BLaER1 treated with 17β-estradiol and CSF1 and Interleukin-3, amounts not matched to agents 10 nM and 100 nM (cell line): Measurements from ENCODE around the gene CASP8.
A peak's percentile ranks its signal among the peaks of the same experiment; 100 is the strongest.
"Not testable (repeated sequence)": the region's sequence is repeated elsewhere in the genome, so short reads cannot be mapped to it uniquely, and the experiment has no call there.

ENCODE experiments used
- H3K27ac ChIP-seq, 11 experiments: shearing (Covaris generic); formaldehyde crosslinking; 2 replicates each; pipeline ENCODE4 v1.8.1; 2022
- H3K27me3 ChIP-seq, 11 experiments: shearing (Covaris generic); formaldehyde crosslinking; 2 replicates each; pipeline ENCODE4 v1.8.1; 2022
- H3K36me3 ChIP-seq, 11 experiments: shearing (Covaris generic); formaldehyde crosslinking; 2 replicates each; pipeline ENCODE4 v1.8.1; 2022
- H3K4me1 ChIP-seq, 10 experiments: shearing (Covaris generic); formaldehyde crosslinking; 2 replicates each; pipeline ENCODE4 v1.8.1; 2022
- H3K4me2 ChIP-seq, 11 experiments: shearing (Covaris generic); formaldehyde crosslinking; 2 replicates each; pipeline ENCODE4 v1.8.1; 2022
- H3K4me3 ChIP-seq, 10 experiments: shearing (Covaris generic); formaldehyde crosslinking; 2 replicates each; pipeline ENCODE4 v1.8.1; 2022
- H3K9ac ChIP-seq, 11 experiments: shearing (Covaris generic); formaldehyde crosslinking; 2 replicates each; pipeline ENCODE4 v1.8.1; 2022
- H3K9me3 ChIP-seq, 11 experiments: shearing (Covaris generic); formaldehyde crosslinking; replicated peaks in 1 of 11; 2 replicates each; pipeline ENCODE4 v1.8.1; 2022
- H4K20me1 ChIP-seq, 11 experiments: shearing (Covaris generic); formaldehyde crosslinking; 2 replicates each; pipeline ENCODE4 v1.8.1; 2022
- Cebpa-rat ChIP-seq, 11 experiments: shearing (Covaris generic); IDR thresholded peaks; 2 replicates each; pipeline ENCODE4 v1.8.1; 2022

The CASP8 gene

DNA sequence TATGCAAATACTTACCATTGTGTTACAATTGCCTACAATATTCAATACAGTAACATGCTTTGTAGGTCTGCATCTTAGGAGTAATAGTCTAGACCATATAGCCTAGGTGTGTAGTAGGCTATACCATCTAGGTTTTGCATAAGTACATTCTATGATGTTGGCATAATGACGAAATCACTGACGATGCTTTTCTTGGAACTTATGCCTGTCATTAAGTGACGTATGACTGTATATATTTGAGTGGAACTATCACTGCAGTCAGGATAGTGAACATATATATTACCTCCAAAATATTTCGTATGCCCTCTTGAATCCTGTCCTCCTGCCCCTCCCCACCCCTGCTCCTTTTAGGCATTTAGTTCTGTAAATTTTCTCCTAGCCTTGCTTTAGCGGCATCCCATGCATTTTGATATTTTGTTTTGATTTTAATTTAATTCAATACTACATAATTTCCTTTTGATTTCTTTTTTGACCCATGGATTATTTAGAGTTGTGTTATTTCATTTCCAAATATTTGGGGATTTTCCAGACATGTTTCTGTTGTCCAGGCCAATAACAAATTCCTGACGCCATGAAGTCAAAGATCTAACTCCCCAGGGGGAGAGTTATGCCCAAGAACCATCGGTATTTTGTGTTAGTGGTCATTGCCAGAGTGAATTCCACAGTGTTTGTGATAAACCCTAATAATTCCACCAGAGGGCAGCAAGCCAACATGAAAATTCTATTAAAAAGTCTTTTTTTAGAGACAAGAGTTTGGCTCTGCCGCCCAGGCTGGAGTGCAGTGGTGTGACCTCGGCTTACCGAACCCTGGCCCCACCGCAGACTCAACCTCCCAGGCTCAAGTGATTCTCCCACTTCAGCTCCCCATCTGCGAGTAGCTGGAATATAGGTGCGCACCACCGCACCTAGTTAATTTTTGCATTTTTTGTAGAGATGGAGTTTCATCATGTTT lies 24.2 kb upstream of the CASP8 start:
- H3K27ac ChIP-seq: peak overlapping the region in 9 of 11 experiments; percentile 10 to 66 (median 48); a peak in 15 of 22 replicates
- no peaks in the 10 kb centered on the region for H3K27me3 ChIP-seq
- H3K4me2 ChIP-seq: peak overlapping the region; percentile 80 to 96 (median 91)
- H3K4me1 ChIP-seq: peaks cover 40 to 79% (median 53%) of the 10 kb centered on the region in 10 experiments
- peaks cover 0 to 37% (median 24%) of the 10 kb centered on the region in 11 experiments; a peak in 18 of 22 replicates for H3K36me3 ChIP-seq
- TF ChIP-seq Cebpa-rat (IDR thresholded peaks at IDR 0.05): no peak
- peak overlapping the region; percentile 8 to 85 (median 48); a peak in 18 of 22 replicates for H3K9ac ChIP-seq
- H4K20me1 ChIP-seq: no peaks in the 10 kb centered on the region
- peak overlapping the region; percentile 25 to 77 (median 62); a peak in 15 of 20 replicates for H3K4me3 ChIP-seq
- peaks cover 0 to 24% (median 20%) of the 10 kb centered on the region in 11 experiments; a peak in 18 of 22 replicates for H3K9me3 ChIP-seq

DNA sequence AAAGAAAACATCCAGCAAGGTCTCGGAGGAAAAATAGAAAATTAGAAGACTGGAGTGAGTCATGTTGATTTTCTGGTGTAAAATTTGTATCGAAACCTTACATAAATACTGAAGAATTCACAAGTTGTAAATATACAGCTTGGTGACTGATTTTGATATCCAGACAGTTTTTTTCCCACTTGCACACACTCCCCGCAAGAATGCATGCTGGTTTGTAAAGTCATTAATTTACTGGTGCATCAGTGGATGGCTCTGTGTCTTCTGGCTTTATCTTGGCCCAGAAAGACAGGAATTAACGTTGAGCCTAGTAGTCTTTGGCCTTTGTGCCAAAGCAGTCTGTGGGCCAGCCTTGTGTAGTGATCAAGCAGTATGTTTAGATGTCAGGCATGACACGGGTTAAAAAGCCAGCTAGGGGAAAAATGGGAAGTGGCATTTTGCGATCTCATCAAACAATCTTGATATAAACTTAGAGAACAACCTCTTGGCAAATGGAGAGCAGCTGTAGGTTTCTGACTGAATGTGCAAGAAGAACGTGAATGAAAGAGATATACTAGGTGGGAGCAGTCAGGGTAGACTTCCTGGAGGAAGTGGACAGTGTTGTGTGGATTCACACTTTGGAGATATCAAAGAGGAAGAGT lies 22.7 kb upstream of the CASP8 start:
- Histone ChIP-seq H3K4me2 (peak overlapping the region; percentile 77 to 96 (median 91)), H3K4me1 (peaks cover 36 to 81% (median 49%) of the 10 kb centered on the region in 10 experiments), H4K20me1 (no peaks in the 10 kb centered on the region), H3K27ac (peak overlapping the region in 10 of 11 experiments; percentile 1 to 69 (median 58); a peak in 16 of 22 replicates), H3K9me3 (peaks cover 0 to 36% (median 32%) of the 10 kb centered on the region in 11 experiments; a peak in 19 of 22 replicates), H3K27me3 (no peaks in the 10 kb centered on the region), H3K36me3 (peaks cover 0 to 49% (median 32%) of the 10 kb centered on the region in 11 experiments; a peak in 18 of 22 replicates), H3K4me3 (peak overlapping the region in 2 of 10 experiments; percentile 11 to 28; a peak in 2 of 20 replicates), H3K9ac (peak overlapping the region in 6 of 11 experiments; percentile 15 to 60 (median 34); a peak in 3 of 22 replicates)
- TF ChIP-seq Cebpa-rat (IDR thresholded peaks at IDR 0.05): no peak

DNA sequence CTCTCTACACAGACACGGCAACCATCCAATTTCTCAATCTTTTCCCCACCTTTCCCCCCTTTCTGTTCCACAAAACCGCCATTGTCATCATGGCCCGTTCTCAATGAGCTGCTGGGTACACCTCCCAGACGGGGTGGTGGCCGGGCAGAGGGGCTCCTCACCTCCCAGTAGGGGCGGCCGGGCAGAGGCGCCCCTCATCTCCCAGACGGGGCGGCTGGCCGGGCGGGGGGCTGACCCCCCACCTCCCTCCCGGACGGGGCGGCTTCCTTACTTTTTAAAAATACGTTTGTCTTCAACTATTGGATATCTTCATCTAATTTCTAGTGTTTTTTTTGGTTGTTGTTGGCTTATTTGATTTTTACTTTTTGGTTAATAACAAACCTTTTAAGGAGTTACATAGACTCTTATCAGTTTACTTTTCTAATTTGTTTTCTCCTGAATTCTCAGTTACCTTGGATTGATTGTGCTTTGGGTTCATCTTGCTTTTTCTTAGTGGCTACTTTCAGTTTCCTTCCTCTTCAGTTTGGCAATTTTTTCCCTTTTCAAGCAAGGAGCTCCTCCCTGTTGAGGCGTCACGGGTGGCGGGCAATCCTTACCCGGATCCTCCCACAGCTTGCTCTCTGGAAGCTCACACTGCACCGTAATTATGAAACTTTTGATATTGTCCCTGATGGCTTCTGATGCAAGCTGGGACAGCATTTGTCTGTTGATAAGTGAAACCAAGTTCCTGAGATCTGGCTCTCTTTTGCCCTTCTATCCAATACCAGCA lies 21.0 kb upstream of the CASP8 start:
- Histone ChIP-seq H3K27ac (peak overlapping the region in 6 of 11 experiments; percentile 1 to 41 (median 21); a peak in 6 of 22 replicates), H3K4me1 (peaks cover 39 to 83% (median 62%) of the 10 kb centered on the region in 10 experiments), H3K36me3 (peaks cover 0 to 49% (median 32%) of the 10 kb centered on the region in 11 experiments; a peak in 18 of 22 replicates), H3K4me3 (0 out of 20 replicates have a peak overlapping the region, but pooled peaks of 1 of the 10 experiments have one; percentile 2), H3K4me2 (peak overlapping the region in 6 of 11 experiments; percentile 15 to 66 (median 32); a peak in 11 of 22 replicates), H3K9me3 (peaks cover 0 to 36% (median 32%) of the 10 kb centered on the region in 11 experiments; a peak in 19 of 22 replicates)
- H3K27me3 ChIP-seq, H4K20me1 ChIP-seq, H3K9ac ChIP-seq: not testable (repeated sequence)

DNA sequence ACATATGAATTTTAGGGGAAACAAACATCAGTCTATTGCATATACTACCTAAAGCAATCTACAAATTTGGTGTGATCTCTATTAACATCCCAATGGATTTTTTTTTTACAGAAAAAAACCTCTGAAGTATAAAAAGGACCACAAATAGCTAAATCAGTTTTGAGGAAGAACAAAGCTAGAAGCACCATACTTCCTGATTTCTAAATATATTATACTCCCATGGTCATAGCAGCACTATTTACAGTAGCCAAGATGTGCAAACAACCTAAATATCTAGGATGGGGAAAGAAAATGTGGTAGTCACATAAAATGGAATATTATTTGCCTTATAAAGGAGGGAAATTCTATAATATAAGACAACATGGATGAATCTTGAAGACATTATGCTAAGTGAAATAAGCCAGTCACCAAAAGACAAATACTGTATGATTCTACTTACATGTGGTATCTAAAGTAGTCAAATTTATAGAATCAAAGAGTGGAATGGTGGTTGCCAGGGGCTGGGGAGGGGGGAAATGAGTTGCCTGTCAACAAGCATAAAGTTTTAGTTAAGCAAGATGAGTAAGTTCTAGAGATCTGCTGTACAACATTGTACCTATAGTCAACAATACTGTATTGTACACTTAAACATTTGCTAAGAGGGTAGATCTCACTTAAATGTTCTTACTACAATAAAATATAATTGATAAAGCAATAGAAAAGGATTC lies 17.6 kb upstream of the CASP8 start:
- Histone ChIP-seq H3K4me3 (no peak overlapping the region), H3K27ac (peak overlapping the region in 2 of 11 experiments; percentile 11 to 14; a peak in 3 of 22 replicates), H3K9me3 (peaks cover 0 to 36% (median 32%) of the 10 kb centered on the region in 11 experiments; a peak in 19 of 22 replicates), H3K4me2 (peak overlapping the region in 10 of 11 experiments; percentile 23 to 67 (median 42); a peak in 20 of 22 replicates), H4K20me1 (no peaks in the 10 kb centered on the region), H3K36me3 (peaks cover 0 to 53% (median 32%) of the 10 kb centered on the region in 11 experiments; a peak in 18 of 22 replicates), H3K27me3 (no peaks in the 10 kb centered on the region), H3K9ac (no peak overlapping the region), H3K4me1 (peaks cover 38 to 73% (median 60%) of the 10 kb centered on the region in 10 experiments)
- no peak for TF ChIP-seq Cebpa-rat (IDR thresholded peaks at IDR 0.05)

DNA sequence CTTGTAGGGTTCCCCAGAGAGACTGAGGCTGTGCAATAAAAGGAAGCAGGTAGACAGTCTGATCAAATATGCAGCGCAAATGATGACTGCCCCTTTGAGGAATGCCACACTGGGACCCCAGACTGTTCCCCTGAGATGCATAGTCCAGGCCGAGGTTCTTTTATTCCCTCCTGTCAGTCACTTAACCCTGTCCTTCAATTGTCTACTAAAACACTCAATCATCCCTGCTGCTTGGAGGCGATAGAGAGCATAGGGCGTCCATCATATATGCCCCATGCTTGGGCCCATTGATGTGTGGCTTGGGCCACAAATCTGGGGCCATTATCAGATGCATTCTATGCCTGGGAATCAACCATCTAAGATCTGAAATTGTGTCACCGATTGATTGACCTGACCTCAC lies 15.5 kb upstream of the CASP8 start:
- peak overlapping the region in 6 of 11 experiments; percentile 25 to 55 (median 38); a peak in 10 of 22 replicates for H3K27ac ChIP-seq
- H3K4me1 ChIP-seq: peaks cover 33 to 57% (median 47%) of the 10 kb centered on the region in 10 experiments
- H3K27me3 ChIP-seq: no peaks in the 10 kb centered on the region
- H3K4me2 ChIP-seq: peak overlapping the region in 10 of 11 experiments; percentile 0 to 64 (median 56); a peak in 18 of 22 replicates
- peaks cover 0 to 32% (median 24%) of the 10 kb centered on the region in 11 experiments; a peak in 19 of 22 replicates for H3K9me3 ChIP-seq
- H3K9ac ChIP-seq: no peak overlapping the region
- no peak for TF ChIP-seq Cebpa-rat (IDR thresholded peaks at IDR 0.05)
- H3K4me3 ChIP-seq: no peak overlapping the region
- H3K36me3 ChIP-seq: peaks cover 0 to 49% (median 29%) of the 10 kb centered on the region in 11 experiments; a peak in 18 of 22 replicates
- H4K20me1 ChIP-seq: no peaks in the 10 kb centered on the region

DNA sequence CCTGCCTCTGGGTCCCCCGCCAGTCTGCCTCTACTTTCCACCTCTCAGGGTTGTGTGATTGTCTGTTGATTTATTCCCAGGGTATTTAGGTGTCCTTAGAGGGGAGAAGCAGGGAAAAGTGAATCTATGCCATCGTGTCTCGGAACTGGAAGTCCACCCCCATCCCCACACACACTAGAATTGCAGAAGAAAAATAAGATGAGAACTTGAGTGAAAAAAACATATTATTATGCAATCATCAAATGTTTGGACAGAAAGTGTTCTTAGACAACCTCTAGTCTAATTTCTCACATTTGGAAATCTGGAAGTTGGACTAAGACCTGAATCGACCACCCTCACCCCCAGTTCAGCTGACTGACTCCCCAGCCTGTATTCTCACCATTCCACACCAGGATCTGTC lies 14.1 kb upstream of the CASP8 start:
- Histone ChIP-seq H4K20me1 (no peaks in the 10 kb centered on the region), H3K27ac (peak overlapping the region in 5 of 11 experiments; percentile 24 to 57 (median 41); a peak in 4 of 22 replicates), H3K4me1 (peaks cover 34 to 55% (median 48%) of the 10 kb centered on the region in 10 experiments), H3K9ac (peak overlapping the region in 1 of 11 experiments; percentile 17; a peak in 1 of 22 replicates), H3K4me2 (peak overlapping the region in 7 of 11 experiments; percentile 1 to 64 (median 40); a peak in 6 of 22 replicates), H3K27me3 (no peaks in the 10 kb centered on the region), H3K36me3 (peaks cover 0 to 44% (median 23%) of the 10 kb centered on the region in 11 experiments; a peak in 13 of 22 replicates), H3K4me3 (no peak overlapping the region), H3K9me3 (peaks cover 0 to 30% (median 20%) of the 10 kb centered on the region in 11 experiments; a peak in 18 of 22 replicates)
- peak in 5 of 11 experiments; percentile 9 to 63 (median 19); a peak in 4 of 22 replicates for TF ChIP-seq Cebpa-rat (IDR thresholded peaks at IDR 0.05)

DNA sequence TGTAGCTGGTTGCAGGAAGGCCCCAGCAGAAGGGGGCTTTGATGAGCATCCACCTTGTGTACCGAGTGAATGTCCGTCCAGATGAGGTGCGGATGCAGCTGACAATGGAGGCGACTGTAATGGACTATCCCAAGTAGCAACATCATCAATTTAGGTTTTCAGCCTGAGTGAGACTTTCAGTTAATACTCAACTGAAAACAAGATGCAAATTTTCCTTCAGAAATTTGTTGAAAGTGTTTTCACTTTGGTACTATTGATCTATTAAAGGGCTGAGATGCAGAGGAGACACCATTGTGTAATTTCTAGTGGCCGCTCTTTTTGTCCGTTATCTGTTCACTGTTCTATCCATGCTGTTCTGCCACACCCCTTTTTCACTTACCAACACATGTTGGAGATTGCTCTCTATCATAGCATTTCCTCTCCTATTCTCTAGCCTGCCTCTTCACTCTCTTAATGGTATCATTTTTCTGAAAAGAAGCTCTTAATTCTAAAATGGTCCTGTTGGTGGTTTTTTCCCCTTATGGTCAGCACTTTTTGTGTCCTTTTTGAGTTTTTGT lies 12.0 kb upstream of the CASP8 start:
- Histone ChIP-seq H3K27ac (no peak overlapping the region), H3K27me3 (no peaks in the 10 kb centered on the region), H3K9me3 (peaks cover 0 to 27% (median 9%) of the 10 kb centered on the region in 11 experiments; a peak in 10 of 22 replicates), H3K9ac (no peak overlapping the region), H3K4me3 (no peak overlapping the region), H3K4me1 (peaks cover 31 to 62% (median 55%) of the 10 kb centered on the region in 10 experiments), H3K4me2 (peak overlapping the region in 1 of 11 experiments; percentile 30; a peak in 1 of 22 replicates), H3K36me3 (peaks cover 0 to 35% (median 14%) of the 10 kb centered on the region in 11 experiments; a peak in 10 of 22 replicates), H4K20me1 (no peaks in the 10 kb centered on the region)
- no peak for TF ChIP-seq Cebpa-rat (IDR thresholded peaks at IDR 0.05)
